ENCODE measurements around the gene FHAD1. TPM values are rescaled to one million over a fixed set of nuclear protein-coding genes. Genes with fewer than 3 reads are reported as not detected.

Gene FHAD1
- total RNA-seq, 3 donors from 2014 or later (not counting 1 experiment from before 2014, with no cell fraction given): 0.72 to 1.9 (median 1.7) TPM

DNA sequence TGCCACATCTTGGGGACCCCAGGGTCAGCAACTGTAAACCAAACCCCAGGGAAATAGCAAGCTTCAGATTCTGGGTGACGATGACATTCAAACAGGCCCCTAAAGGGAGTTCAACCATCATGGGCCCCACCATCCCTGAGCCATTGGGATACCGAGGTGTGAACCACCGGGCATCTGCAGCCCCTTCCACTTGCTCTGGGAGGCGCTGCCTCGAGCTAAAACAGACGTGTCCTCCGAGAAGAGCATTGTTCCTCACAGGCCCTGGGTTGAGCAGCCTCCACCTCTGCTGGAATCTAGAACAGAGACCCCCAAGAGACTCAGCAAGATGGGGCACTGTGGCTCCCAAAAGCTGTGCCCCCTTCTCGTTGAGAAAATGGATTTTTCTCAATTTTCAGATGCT lies 143.6 kb downstream of the FHAD1 start:
- Mint-ChIP-seq H3K9me3 (no peaks in the 10 kb centered on the region), H3K4me3 (no peak overlapping the region), H3K27ac (no peak overlapping the region), H3K4me1 (peaks cover 13 to 18% of the 10 kb centered on the region in 2 donors), H3K36me3 (no peaks in the 10 kb centered on the region), H3K27me3 (ENCODE audit: low read depth in 2 of 2) (no peaks in the 10 kb centered on the region)
- no peak for DNase-seq
- Histone ChIP-seq H3K4me1 (ENCODE audit: control insufficient read depth, insufficient read depth, low read length) (peaks cover 17% of the 10 kb centered on the region), H3K27me3 (ENCODE audit: control insufficient read depth, insufficient read depth, low read length) (no peaks in the 10 kb centered on the region), H3K4me3 (ENCODE audit: low read length) (no peak overlapping the region), H3K36me3 (ENCODE audit: control insufficient read depth, insufficient read depth, low read length) (no peaks in the 10 kb centered on the region), H3K9me3 (ENCODE audit: control insufficient read depth, insufficient read depth, low read length) (no peaks in the 10 kb centered on the region), H3K27ac (ENCODE audit: low read length) (no peak overlapping the region)
- intact Hi-C loops (cut with micrococcal nuclease): no loop called here
- ATAC-seq: no peak
- 91% methylated on average over 8 of the region's 8 CpGs for WGBS (ENCODE audit: insufficient coverage)
- no peak for TF ChIP-seq CTCF (IDR thresholded peaks at IDR 0.05)

DNA sequence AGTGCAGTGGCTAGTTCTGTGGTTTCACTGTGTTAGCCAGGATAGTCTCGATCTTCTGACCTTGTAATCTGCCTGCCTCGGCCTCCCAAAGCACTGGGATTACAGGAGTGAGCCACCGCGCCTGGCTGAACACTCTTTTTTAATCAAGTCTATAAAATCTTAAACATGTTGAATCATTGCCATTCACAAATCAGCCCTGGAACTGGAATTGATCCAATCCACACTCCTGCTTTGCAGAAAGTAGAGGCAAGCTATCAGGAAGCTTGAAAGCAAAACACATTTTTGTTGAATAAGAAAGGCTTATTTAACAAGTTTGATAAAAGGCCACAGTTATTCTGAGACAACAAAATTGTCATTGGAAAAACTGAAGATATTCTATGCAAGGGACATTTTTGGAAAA lies 144.3 kb downstream of the FHAD1 start:
- Histone ChIP-seq H3K36me3 (ENCODE audit: control insufficient read depth, insufficient read depth, low read length) (no peaks in the 10 kb centered on the region), H3K27ac (ENCODE audit: low read length) (no peak overlapping the region), H3K9me3 (ENCODE audit: control insufficient read depth, insufficient read depth, low read length) (no peaks in the 10 kb centered on the region), H3K4me3 (ENCODE audit: low read length) (no peak overlapping the region), H3K4me1 (ENCODE audit: control insufficient read depth, insufficient read depth, low read length) (peaks cover 10% of the 10 kb centered on the region), H3K27me3 (ENCODE audit: control insufficient read depth, insufficient read depth, low read length) (no peaks in the 10 kb centered on the region)
- no peaks in the 10 kb centered on the region for H3K27me3 Mint-ChIP-seq (ENCODE audit: low read depth in 2 of 2)
- TF ChIP-seq CTCF (IDR thresholded peaks at IDR 0.05): no peak
- H3K9me3 Mint-ChIP-seq: no peaks in the 10 kb centered on the region
- WGBS (ENCODE audit: insufficient coverage): 88% methylated on average over 4 of the region's 4 CpGs
- H3K27ac Mint-ChIP-seq: no peak overlapping the region
- H3K4me3 Mint-ChIP-seq: no peak overlapping the region
- no peaks in the 10 kb centered on the region for H3K36me3 Mint-ChIP-seq
- intact Hi-C loops (cut with micrococcal nuclease): no loop called here
- DNase-seq (no peak), ATAC-seq (no peak)
- peaks cover 6 to 11% of the 10 kb centered on the region in 2 donors for H3K4me1 Mint-ChIP-seq

DNA sequence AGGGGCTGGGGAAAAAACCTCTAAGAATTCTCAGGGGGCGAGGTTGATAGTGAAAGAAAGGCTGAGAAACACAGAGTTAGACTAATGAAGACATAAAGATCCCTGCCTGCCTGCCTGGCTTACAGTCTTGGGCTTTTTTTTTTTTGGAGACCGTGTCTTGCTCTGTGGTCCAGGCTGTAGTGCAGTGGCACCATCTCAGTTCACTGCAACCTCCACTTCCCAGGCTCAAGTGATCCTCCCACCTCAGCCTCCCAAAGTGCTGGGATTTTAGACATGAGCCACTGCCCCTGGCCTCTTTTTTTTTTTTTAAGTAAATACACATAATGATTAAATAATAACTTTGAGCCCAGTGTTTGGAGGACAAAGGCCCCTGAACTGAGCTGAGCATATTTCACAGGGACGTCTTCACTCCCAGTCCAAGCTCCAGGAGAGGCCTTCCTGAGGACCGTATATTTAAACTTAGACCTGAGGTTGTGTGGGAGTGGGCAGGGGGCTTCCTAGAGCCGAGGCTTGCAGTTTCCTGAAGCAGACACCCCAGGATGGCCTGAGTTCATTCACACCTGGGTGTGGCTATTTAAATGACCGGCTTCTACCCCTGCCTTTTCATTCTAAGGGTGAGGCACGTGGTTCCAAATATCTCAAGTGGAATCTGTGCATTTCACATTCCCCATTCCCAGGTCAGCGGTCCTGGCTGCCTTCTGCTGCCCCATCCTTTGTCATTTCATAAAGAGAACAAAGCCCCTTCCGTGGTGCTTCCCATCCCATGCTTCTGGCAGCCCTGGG lies 146.6 kb downstream of the FHAD1 start:
- Histone ChIP-seq H3K27ac (ENCODE audit: low read length) (no peak overlapping the region), H3K4me1 (ENCODE audit: control insufficient read depth, insufficient read depth, low read length) (no peaks in the 10 kb centered on the region), H3K4me3 (ENCODE audit: low read length) (no peak overlapping the region), H3K9me3 (ENCODE audit: control insufficient read depth, insufficient read depth, low read length) (no peaks in the 10 kb centered on the region), H3K36me3 (ENCODE audit: control insufficient read depth, insufficient read depth, low read length) (no peaks in the 10 kb centered on the region), H3K27me3 (ENCODE audit: control insufficient read depth, insufficient read depth, low read length) (no peaks in the 10 kb centered on the region)
- Mint-ChIP-seq H3K27me3 (ENCODE audit: low read depth in 2 of 2) (no peaks in the 10 kb centered on the region), H3K4me3 (no peak overlapping the region), H3K4me1 (peaks cover 5 to 6% of the 10 kb centered on the region in 2 donors), H3K36me3 (no peaks in the 10 kb centered on the region), H3K9me3 (no peaks in the 10 kb centered on the region), H3K27ac (no peak overlapping the region)
- 76% methylated on average over 9 of the region's 9 CpGs for WGBS (ENCODE audit: insufficient coverage)
- DNase-seq: no peak
- no peak for TF ChIP-seq CTCF (IDR thresholded peaks at IDR 0.05)
- ATAC-seq: no peak
- intact Hi-C loops (cut with micrococcal nuclease): no loop called here

DNA sequence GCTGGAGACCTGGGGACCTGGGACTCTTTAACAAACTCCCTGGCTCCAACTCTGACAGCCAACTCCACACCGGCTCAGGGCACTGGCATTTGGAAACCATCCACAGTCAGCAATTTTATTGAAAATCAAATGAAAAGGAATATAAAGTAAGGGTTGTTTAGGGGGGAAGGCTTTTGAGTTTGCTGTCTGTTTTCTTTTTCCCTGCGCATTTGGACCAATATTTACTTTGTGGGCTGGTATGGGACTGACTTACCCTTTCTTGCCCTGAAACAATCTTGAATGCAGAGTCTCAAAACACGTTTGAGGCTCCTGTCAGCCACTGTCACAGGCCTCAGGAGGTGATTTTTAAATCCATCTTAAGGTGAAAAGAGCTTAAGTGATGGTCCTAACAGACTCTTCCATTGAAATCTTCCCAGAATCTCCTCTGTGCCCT lies 147.3 kb downstream of the FHAD1 start:
- H3K9me3 ChIP-seq (ENCODE audit: control insufficient read depth, insufficient read depth, low read length): no peaks in the 10 kb centered on the region
- no peaks in the 10 kb centered on the region for H3K36me3 ChIP-seq (ENCODE audit: control insufficient read depth, insufficient read depth, low read length)
- Mint-ChIP-seq H3K4me1 (peaks cover 7 to 8% of the 10 kb centered on the region in 2 donors), H3K4me3 (no peak overlapping the region), H3K27me3 (ENCODE audit: low read depth in 2 of 2) (no peaks in the 10 kb centered on the region), H3K36me3 (no peaks in the 10 kb centered on the region), H3K9me3 (no peaks in the 10 kb centered on the region), H3K27ac (no peak overlapping the region)
- no peak overlapping the region for H3K27ac ChIP-seq (ENCODE audit: low read length)
- TF ChIP-seq CTCF (IDR thresholded peaks at IDR 0.05): no peak
- intact Hi-C loops (cut with micrococcal nuclease): no loop called here
- no peak overlapping the region for H3K4me3 ChIP-seq (ENCODE audit: low read length)
- WGBS (ENCODE audit: insufficient coverage): 83% methylated on average over 3 of the region's 3 CpGs
- DNase-seq (no peak), ATAC-seq (no peak)
- H3K27me3 ChIP-seq (ENCODE audit: control insufficient read depth, insufficient read depth, low read length): no peaks in the 10 kb centered on the region
- no peaks in the 10 kb centered on the region for H3K4me1 ChIP-seq (ENCODE audit: control insufficient read depth, insufficient read depth, low read length)
